ENCODE measurements around the gene GPR39. TPM values are rescaled to one million over a fixed set of nuclear protein-coding genes. Genes with fewer than 3 reads are reported as not detected.

GPR39 gene
- total and polyA plus RNA-seq, 12 donors, result 0.10 to 0.28 (median 0.17) TPM; not detected in 7

GRCh38 chr2:132654335-132654734, 237.7 kb downstream of the GPR39 start:
- no peaks in the 10 kb centered on the region for H3K9me3 ChIP-seq (replicated peaks in 1 of 3)
- intact Hi-C loops (cut with DNase I), result no loop called here
- no peak for TF ChIP-seq POLR2A (IDR thresholded peaks at IDR 0.05)
- TF ChIP-seq CTCF (IDR thresholded peaks at IDR 0.05), result no peak
- DNase-seq, result no peak
- no peaks in the 10 kb centered on the region for H3K36me3 ChIP-seq (replicated peaks in 1 of 2)
- no peak overlapping the region for H3K4me3 ChIP-seq
- no peaks in the 10 kb centered on the region for H3K27me3 ChIP-seq
- H3K27ac ChIP-seq, result no peak overlapping the region
- H3K4me1 ChIP-seq (replicated peaks in 1 of 2), result no peaks in the 10 kb centered on the region
- 60 to 79% (median 62%) methylated on average over 4 of the region's 4 CpGs for WGBS, 4 donors

- Histone ChIP-seq H3K27ac (no peak overlapping the region), H3K4me3 (no peak overlapping the region), H3K36me3 (replicated peaks in 1 of 2) (no peaks in the 10 kb centered on the region), H3K9me3 (replicated peaks in 1 of 3) (no peaks in the 10 kb centered on the region), H3K4me1 (replicated peaks in 1 of 2) (no peaks in the 10 kb centered on the region), H3K27me3 (no peaks in the 10 kb centered on the region)
- WGBS, 4 donors, result 78 to 88% (median 87%) methylated on average over 7 of the region's 7 CpGs
- intact Hi-C loops (cut with DNase I), result no loop called here
- TF ChIP-seq POLR2A (IDR thresholded peaks at IDR 0.05) (no peak), CTCF (IDR thresholded peaks at IDR 0.05) (no peak)
- no peak for DNase-seq
Observed at GRCh38 chr2:132654968-132655367, 238.4 kb downstream of the GPR39 start.

GRCh38 chr2:132656266-132656975, 239.8 kb downstream of the GPR39 start:
- intact Hi-C loops (cut with DNase I), result no loop called here
- Histone ChIP-seq H3K36me3 (replicated peaks in 1 of 2) (no peaks in the 10 kb centered on the region), H3K4me3 (no peak overlapping the region), H3K4me1 (replicated peaks in 1 of 2) (no peaks in the 10 kb centered on the region), H3K27me3 (no peaks in the 10 kb centered on the region), H3K27ac (no peak overlapping the region), H3K9me3 (replicated peaks in 1 of 3) (no peaks in the 10 kb centered on the region)
- TF ChIP-seq CTCF (IDR thresholded peaks at IDR 0.05) (no peak), POLR2A (IDR thresholded peaks at IDR 0.05) (no peak)
- 47 to 58% (median 49%) methylated on average over 7 of the region's 7 CpGs for WGBS, 4 donors
- DNase-seq, result no peak

- intact Hi-C loops (cut with DNase I), result no loop called here
- 72 to 92% (median 78%) methylated on average over 3 of the region's 3 CpGs for WGBS, 4 donors
- Histone ChIP-seq H3K4me1 (replicated peaks in 1 of 2) (no peaks in the 10 kb centered on the region), H3K36me3 (replicated peaks in 1 of 2) (no peaks in the 10 kb centered on the region), H3K27me3 (no peaks in the 10 kb centered on the region), H3K27ac (no peak overlapping the region), H3K4me3 (no peak overlapping the region), H3K9me3 (replicated peaks in 1 of 3) (no peaks in the 10 kb centered on the region)
- DNase-seq, result no peak
- TF ChIP-seq POLR2A (IDR thresholded peaks at IDR 0.05) (no peak), CTCF (IDR thresholded peaks at IDR 0.05) (no peak)
Observed at GRCh38 chr2:132659331-132659730, 242.7 kb downstream of the GPR39 start.

All from adrenal gland (tissue), 12 donors.